Parathyroid adenoma (tissue), 2 donors: ENCODE measurements around the gene TBCE.

Source experiments
- H2AFZ ChIP-seq: fragments of 300-600 bp; sonication (generic); one replicate; pipeline ENCODE4 v1.7.0; 2017; ENCODE audit warnings: antibody characterized with exemption, mild to moderate bottlenecking
- H3K27ac ChIP-seq: fragments of 300-600 bp; sonication (generic); one replicate; pipeline ENCODE4 v1.7.0; 2017
- H3K27me3 ChIP-seq: fragments of 300-600 bp; sonication (generic); one replicate; pipeline ENCODE4 v1.7.0; 2017; ENCODE audit warnings: low read length; ENCODE audit not compliant: control insufficient read depth, insufficient read depth
- H3K36me3 ChIP-seq: fragments of 300-600 bp; sonication (generic); one replicate; pipeline ENCODE4 v1.7.0; 2017; ENCODE audit warnings: low read length; ENCODE audit not compliant: control insufficient read depth, insufficient read depth
- H3K4me1 ChIP-seq: fragments of 300-600 bp; sonication (generic); one replicate; pipeline ENCODE4 v1.7.0; 2017; ENCODE audit warnings: control low read depth
- H3K4me2 ChIP-seq: fragments of 300-600 bp; sonication (generic); one replicate; pipeline ENCODE4 v1.7.0; 2017; ENCODE audit warnings: low read length
- H3K4me3 ChIP-seq: fragments of 300-600 bp; sonication (generic); one replicate; pipeline ENCODE4 v1.7.0; 2017; ENCODE audit warnings: low read depth, low read length
- H3K79me2 ChIP-seq: fragments of 300-600 bp; sonication (generic); one replicate; pipeline ENCODE4 v1.7.0; 2017; ENCODE audit warnings: control low read depth
- H3K9ac ChIP-seq: fragments of 300-600 bp; sonication (generic); one replicate; pipeline ENCODE4 v1.7.0; 2017; ENCODE audit warnings: mild to moderate bottlenecking
- H3K9me3 ChIP-seq: fragments of 300-600 bp; sonication (generic); one replicate; pipeline ENCODE4 v1.7.0; 2017; ENCODE audit warnings: low read length; ENCODE audit not compliant: control insufficient read depth
- TF ChIP-seq, protein P1 (sequence below): fragments of 300-600 bp; sonication (generic); IDR thresholded peaks from one replicate; pipeline ENCODE4 v1.7.0; 2017; ENCODE audit warnings: antibody characterized with exemption, mild to moderate bottlenecking
- donor health status: primary hyperparathyroidism.

Gene TBCE

GRCh38 chr1:235336903-235337302 lies 30.3 kb upstream of the TBCE start:
- Histone ChIP-seq H3K36me3 (no peaks in the 10 kb centered on the region), H3K27me3 (no peaks in the 10 kb centered on the region)

DNA sequence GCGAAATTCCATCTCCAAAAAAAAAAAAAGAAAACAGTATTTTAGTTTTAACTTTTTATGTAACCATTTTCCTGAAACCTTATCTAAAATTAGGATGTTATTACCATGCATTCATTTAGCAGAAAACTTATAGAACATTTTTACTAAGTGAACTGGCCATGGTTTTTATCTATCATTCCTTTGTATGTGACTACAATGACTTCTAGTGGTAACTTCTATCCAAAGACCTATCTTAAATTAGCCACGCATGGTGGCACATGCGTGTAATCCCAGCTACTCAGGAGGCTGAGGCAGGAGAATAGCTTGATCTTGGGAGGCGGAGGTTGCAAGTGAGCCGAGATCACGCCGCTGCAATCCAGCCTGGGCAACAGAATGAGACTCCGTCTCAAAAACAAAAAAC lies 27.5 kb upstream of the TBCE start:
- H3K36me3 ChIP-seq = no peaks in the 10 kb centered on the region

More at GRCh38 chr1:235336903-235337302, 30.3 kb upstream of the TBCE start:
- no peaks in the 10 kb centered on the region for H3K4me1 ChIP-seq
- H2AFZ ChIP-seq = no peak overlapping the region
- no peak overlapping the region for H3K4me3 ChIP-seq
- H3K9ac ChIP-seq = no peak overlapping the region
- no peaks in the 10 kb centered on the region for H3K9me3 ChIP-seq
- TF ChIP-seq, protein P1, sequence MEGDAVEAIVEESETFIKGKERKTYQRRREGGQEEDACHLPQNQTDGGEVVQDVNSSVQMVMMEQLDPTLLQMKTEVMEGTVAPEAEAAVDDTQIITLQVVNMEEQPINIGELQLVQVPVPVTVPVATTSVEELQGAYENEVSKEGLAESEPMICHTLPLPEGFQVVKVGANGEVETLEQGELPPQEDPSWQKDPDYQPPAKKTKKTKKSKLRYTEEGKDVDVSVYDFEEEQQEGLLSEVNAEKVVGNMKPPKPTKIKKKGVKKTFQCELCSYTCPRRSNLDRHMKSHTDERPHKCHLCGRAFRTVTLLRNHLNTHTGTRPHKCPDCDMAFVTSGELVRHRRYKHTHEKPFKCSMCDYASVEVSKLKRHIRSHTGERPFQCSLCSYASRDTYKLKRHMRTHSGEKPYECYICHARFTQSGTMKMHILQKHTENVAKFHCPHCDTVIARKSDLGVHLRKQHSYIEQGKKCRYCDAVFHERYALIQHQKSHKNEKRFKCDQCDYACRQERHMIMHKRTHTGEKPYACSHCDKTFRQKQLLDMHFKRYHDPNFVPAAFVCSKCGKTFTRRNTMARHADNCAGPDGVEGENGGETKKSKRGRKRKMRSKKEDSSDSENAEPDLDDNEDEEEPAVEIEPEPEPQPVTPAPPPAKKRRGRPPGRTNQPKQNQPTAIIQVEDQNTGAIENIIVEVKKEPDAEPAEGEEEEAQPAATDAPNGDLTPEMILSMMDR = no peak
- peaks cover 29% of the 10 kb centered on the region for H3K79me2 ChIP-seq
- H3K4me2 ChIP-seq = no peak overlapping the region
- no peak overlapping the region for H3K27ac ChIP-seq

GRCh38 chr1:235341334-235341733 lies 25.9 kb upstream of the TBCE start:
- H3K9me3 ChIP-seq = no peaks in the 10 kb centered on the region
- no peaks in the 10 kb centered on the region for H3K36me3 ChIP-seq
- H3K27me3 ChIP-seq = no peaks in the 10 kb centered on the region
- no peak overlapping the region for H2AFZ ChIP-seq
- H3K27ac ChIP-seq = no peak overlapping the region
- no peaks in the 10 kb centered on the region for H3K4me1 ChIP-seq
- no peak overlapping the region for H3K9ac ChIP-seq
- no peak overlapping the region for H3K4me3 ChIP-seq
- H3K4me2 ChIP-seq = no peak overlapping the region
- TF ChIP-seq, protein P1 = no peak
- peaks cover 4% of the 10 kb centered on the region for H3K79me2 ChIP-seq

More for the DNA sequence above, 27.5 kb upstream of the TBCE start:
- H3K27me3 ChIP-seq = no peaks in the 10 kb centered on the region
- H3K79me2 ChIP-seq = peaks cover 14% of the 10 kb centered on the region
- H3K27ac ChIP-seq = no peak overlapping the region
- no peaks in the 10 kb centered on the region for H3K9me3 ChIP-seq
- TF ChIP-seq, protein P1 = no peak
- no peak overlapping the region for H3K4me2 ChIP-seq
- H2AFZ ChIP-seq = no peak overlapping the region
- no peak overlapping the region for H3K9ac ChIP-seq
- no peak overlapping the region for H3K4me3 ChIP-seq
- no peaks in the 10 kb centered on the region for H3K4me1 ChIP-seq

GRCh38 chr1:235342039-235342438 lies 25.2 kb upstream of the TBCE start:
- Histone ChIP-seq H3K79me2 (peaks cover 4% of the 10 kb centered on the region), H3K9ac (no peak overlapping the region)
- TF ChIP-seq, protein P1 = no peak

DNA sequence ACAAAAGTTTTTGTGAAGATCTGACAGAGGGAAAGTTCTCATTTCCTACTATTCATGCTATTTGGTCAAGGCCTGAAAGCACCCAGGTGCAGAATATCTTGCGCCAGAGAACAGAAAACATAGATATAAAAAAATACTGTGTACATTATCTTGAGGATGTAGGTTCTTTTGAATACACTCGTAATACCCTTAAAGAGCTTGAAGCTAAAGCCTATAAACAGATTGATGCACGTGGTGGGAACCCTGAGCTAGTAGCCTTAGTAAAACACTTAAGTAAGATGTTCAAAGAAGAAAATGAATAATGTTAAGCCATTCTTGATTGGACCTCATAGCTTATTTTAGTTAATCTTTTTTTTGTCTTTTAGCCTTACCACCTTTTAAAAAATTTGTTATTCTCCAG lies 24.8 kb upstream of the TBCE start:
- no peak overlapping the region for H3K4me3 ChIP-seq
- H3K9me3 ChIP-seq = no peaks in the 10 kb centered on the region
- H3K36me3 ChIP-seq = no peaks in the 10 kb centered on the region
- no peak overlapping the region for H3K4me2 ChIP-seq
- no peak overlapping the region for H3K9ac ChIP-seq
- no peaks in the 10 kb centered on the region for H3K4me1 ChIP-seq
- peaks cover 4% of the 10 kb centered on the region for H3K79me2 ChIP-seq
- no peaks in the 10 kb centered on the region for H3K27me3 ChIP-seq
- H3K27ac ChIP-seq = no peak overlapping the region
- H2AFZ ChIP-seq = no peak overlapping the region
- TF ChIP-seq, protein P1 = no peak

More at GRCh38 chr1:235342039-235342438, 25.2 kb upstream of the TBCE start:
- Histone ChIP-seq H3K4me1 (no peaks in the 10 kb centered on the region), H3K27ac (no peak overlapping the region), H3K9me3 (no peaks in the 10 kb centered on the region), H3K4me2 (no peak overlapping the region), H2AFZ (no peak overlapping the region), H3K27me3 (no peaks in the 10 kb centered on the region), H3K36me3 (no peaks in the 10 kb centered on the region), H3K4me3 (no peak overlapping the region)
